Left lobe of liver (tissue), 2 donors: ENCODE results near the gene MYF5. TPM values are rescaled to one million over a fixed set of nuclear protein-coding genes. Genes with fewer than 3 reads are reported as not detected.
"Not testable (repeated sequence)": the region's sequence is repeated elsewhere in the genome, so short reads cannot be mapped to it uniquely, and the experiment has no call there.

ENCODE experiments used
- ATAC-seq: fragments of 200-7000 bp; cut with Tn5 transposase; one replicate; pipeline ENCODE4 v1.9.1; 2020; ENCODE audit warnings: mild to moderate bottlenecking, moderate library complexity
- DNase-seq: peaks from one replicate; pipeline ENCODE4 v3.0.0-alpha.2; 2020; ENCODE audit warnings: low spot score
- total RNA-seq: library from RNA; stranded (reverse); gene quantifications from one replicate; pipeline ENCODE4 v1.2.1, GENCODE V29; 2021
- donor health status: DM: no; HTN: no; CAD: no; lungs with moderate emphysema.
- donor health status: DM: no; HTN: yes; CAD: no.

Gene MYF5
- not detected for total RNA-seq

- DNase-seq = no peak
- no peak for ATAC-seq
Observed at GRCh38 chr12:80716696-80717469, at the start of gene MYF5. TSS of gene MYF5 (plus strand) at chr12:80716912. CDS start at chr12:80717064, 152 bp downstream.

GRCh38 chr12:80670214-80670613 lies 46.5 kb upstream of the MYF5 start:
- no peak for DNase-seq
- ATAC-seq = no peak

GRCh38 chr12:80676042-80676636 lies 40.6 kb upstream of the MYF5 start:
- DNase-seq = not testable (repeated sequence)
- ATAC-seq = peak; percentile 75

GRCh38 chr12:80676856-80677255 lies 39.9 kb upstream of the MYF5 start:
- ATAC-seq (peak; percentile 98), DNase-seq (peak; percentile 63)

- ATAC-seq = no peak
- no peak for DNase-seq
Observed at GRCh38 chr12:80677994-80678393, 38.7 kb upstream of the MYF5 start.

- ATAC-seq (no peak), DNase-seq (no peak)
Observed at GRCh38 chr12:80679346-80680131, 37.2 kb upstream of the MYF5 start.

GRCh38 chr12:80681287-80681686 lies 35.4 kb upstream of the MYF5 start:
- ATAC-seq (no peak), DNase-seq (no peak)

GRCh38 chr12:80681786-80682185 lies 34.9 kb upstream of the MYF5 start:
- ATAC-seq = no peak
- no peak for DNase-seq

GRCh38 chr12:80684077-80684495 lies 32.6 kb upstream of the MYF5 start:
- ATAC-seq (no peak), DNase-seq (no peak)

GRCh38 chr12:80690090-80690489 lies 26.6 kb upstream of the MYF5 start:
- ATAC-seq (peak; percentile 83), DNase-seq (no peak)

GRCh38 chr12:80690513-80690912 lies 26.2 kb upstream of the MYF5 start:
- DNase-seq (no peak), ATAC-seq (no peak)

- DNase-seq (no peak), ATAC-seq (peak; percentile 19)
Observed at GRCh38 chr12:80692114-80692513, 24.6 kb upstream of the MYF5 start.

GRCh38 chr12:80697270-80697887 lies 19.3 kb upstream of the MYF5 start:
- no peak for DNase-seq
- peak; percentile 87 for ATAC-seq

GRCh38 chr12:80698256-80698655 lies 18.5 kb upstream of the MYF5 start:
- DNase-seq = no peak
- ATAC-seq = no peak

- ATAC-seq = no peak
Observed at GRCh38 chr12:80698847-80699542, 17.7 kb upstream of the MYF5 start.

GRCh38 chr12:80700327-80700726 lies 16.4 kb upstream of the MYF5 start:
- ATAC-seq = no peak
- no peak for DNase-seq

More at GRCh38 chr12:80698847-80699542, 17.7 kb upstream of the MYF5 start:
- DNase-seq = no peak

- DNase-seq = no peak
- no peak for ATAC-seq
Observed at GRCh38 chr12:80701388-80701787, 15.3 kb upstream of the MYF5 start.

GRCh38 chr12:80702889-80703805 lies 13.6 kb upstream of the MYF5 start:
- ATAC-seq (peak; percentile 94), DNase-seq (peak; percentile 57)

GRCh38 chr12:80704420-80704819 lies 12.3 kb upstream of the MYF5 start:
- DNase-seq (no peak), ATAC-seq (no peak)
